ENCODE data around the gene MYO7A.

Gene MYO7A

DNA sequence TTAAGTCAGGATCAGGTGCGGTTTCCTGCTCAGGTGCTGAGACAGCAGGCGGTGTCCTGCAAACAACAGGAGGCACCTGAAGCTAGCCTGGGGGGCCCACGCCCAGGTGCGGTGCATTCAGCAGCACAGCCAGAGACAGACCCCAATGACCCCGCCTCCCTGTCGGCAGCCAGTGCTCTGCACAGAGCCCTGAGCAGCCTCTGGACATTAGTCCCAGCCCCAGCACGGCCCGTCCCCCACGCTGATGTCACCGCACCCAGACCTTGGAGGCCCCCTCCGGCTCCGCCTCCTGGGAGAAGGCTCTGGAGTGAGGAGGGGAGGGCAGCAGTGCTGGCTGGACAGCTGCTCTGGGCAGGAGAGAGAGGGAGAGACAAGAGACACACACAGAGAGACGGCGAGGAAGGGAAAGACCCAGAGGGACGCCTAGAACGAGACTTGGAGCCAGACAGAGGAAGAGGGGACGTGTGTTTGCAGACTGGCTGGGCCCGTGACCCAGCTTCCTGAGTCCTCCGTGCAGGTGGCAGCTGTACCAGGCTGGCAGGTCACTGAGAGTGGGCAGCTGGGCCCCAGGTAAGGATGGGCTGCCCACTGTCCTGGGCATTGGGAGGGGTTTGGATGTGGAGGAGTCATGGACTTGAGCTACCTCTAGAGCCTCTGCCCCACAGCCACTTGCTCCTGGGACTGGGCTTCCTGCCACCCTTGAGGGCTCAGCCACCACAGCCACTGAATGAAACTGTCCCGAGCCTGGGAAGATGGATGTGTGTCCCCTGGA, at the start of gene MYO7A:
TSS of gene MYO7A (plus strand) at position 327 of the 772 bp plus-strand sequence. CDS start 2,389 bp downstream, outside the sequence.
- DNase-seq = no peak

- DNase-seq = no peak
Measured at GRCh38 chr11:77079666-77080065, 48.4 kb upstream of the MYO7A start.

GRCh38 chr11:77080643-77081210, 47.3 kb upstream of the MYO7A start:
- no peak for DNase-seq

- no peak for DNase-seq
Measured at GRCh38 chr11:77081381-77081851, 46.6 kb upstream of the MYO7A start.

DNA sequence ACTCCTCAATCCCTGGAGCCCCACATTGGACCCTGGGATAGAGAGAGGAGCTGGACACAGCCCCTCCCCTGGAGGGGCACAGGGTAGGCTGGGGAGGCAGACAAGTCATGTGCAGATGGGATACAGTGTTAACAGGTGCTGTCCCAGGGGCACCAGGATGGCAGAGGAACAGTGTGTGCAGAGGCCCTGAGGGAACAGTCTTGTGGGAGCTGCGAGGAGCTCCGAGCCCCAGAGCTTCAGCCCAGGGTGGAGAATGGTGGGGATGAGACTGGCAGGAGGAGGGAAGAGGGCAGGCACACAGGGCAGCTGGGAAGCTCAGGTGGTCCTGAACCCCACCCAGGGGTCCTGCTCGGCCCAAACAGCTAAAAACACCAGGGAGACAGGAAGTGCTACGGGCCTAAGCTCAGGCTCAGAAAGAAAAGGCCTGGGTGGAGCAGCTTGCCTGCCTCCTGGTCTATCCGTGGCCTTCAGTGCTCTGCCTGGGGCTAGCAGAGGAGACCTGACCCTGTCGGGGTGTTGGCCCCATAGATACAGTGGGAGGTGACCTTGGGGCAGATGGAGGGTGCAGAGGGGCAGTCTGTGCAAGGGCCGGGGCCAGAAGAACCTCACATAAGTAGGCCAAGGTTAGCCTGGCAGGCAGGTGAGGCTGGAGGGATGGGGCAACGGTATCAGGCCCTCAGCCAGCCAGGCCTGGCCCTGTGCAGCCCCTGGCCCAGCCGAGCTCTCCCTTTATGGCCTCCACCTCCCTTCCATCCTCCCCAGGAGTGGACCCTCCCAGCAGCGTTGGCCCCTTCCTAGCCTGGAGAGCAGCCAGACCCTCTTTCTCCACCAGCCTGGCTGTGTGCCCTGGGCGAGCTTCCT, 45.8 kb upstream of the MYO7A start:
- peak; percentile 78 for DNase-seq

DNA sequence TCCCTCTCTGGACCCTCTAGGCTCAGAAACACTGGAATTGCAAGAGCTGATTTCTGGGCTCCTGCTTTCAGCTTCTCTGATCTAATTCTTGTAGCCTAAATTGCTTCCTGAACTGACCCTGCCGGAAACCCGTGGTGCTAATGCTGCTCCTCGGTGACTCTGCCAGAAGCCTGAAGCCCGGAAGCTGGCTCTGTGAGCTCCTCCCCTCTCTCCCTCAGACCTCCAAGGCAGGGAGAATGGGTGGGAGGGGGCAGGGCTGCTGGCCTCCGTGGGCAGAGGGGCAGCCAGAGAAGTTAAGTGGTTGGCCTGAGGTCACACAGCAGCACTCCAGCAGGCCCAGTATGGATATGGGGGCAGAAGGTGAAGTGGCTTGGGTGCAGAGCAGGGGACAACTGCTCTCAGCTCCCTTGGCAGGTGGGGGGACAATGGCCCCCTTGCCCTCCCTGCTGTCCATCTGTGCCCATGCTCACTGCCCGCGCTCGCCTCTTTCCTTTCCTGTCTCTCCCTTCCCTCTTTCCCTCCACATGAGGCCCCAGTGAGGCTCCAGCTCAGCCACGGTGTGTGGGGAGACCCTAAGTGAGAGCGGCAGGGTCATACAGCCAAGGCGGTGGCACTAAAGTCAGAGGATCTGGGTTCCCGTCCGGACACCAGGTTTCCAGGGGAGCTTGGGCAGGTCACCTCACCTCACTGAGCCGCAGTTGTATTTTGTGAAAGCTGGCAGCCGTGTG, 45.0 kb upstream of the MYO7A start:
- no peak for DNase-seq

GRCh38 chr11:77083566-77084245, 44.3 kb upstream of the MYO7A start:
- no peak for DNase-seq

DNA sequence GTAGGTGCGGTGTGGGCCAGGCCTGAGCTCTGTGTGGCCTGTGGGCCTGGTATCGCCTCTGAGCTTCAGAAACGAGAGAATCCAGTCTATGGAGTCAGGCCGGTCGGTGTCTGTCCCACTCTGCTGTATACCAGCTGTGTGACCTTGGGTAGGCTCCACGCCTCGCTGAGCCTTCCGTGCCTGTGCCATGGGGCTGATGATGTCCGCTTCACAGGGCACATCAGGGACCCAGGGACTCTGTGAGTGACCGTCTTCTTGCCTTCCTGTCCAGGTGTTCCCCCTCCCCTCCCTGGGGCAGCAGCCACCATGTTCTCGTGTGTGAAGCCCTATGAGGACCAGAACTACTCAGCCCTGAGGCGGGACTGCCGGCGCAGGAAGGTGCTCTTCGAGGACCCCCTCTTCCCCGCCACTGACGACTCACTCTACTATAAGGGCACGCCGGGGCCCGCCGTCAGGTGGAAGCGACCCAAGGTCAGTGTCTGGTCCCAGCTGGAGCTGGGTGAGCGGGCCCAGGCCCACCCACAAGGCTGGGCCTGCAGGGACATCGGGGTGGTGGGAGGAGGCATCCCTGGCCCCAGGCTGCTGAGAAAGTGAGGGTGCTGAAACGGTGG, 43.4 kb upstream of the MYO7A start:
- no peak for DNase-seq

GRCh38 chr11:77085652-77086051, 42.4 kb upstream of the MYO7A start:
- DNase-seq = no peak

DNA sequence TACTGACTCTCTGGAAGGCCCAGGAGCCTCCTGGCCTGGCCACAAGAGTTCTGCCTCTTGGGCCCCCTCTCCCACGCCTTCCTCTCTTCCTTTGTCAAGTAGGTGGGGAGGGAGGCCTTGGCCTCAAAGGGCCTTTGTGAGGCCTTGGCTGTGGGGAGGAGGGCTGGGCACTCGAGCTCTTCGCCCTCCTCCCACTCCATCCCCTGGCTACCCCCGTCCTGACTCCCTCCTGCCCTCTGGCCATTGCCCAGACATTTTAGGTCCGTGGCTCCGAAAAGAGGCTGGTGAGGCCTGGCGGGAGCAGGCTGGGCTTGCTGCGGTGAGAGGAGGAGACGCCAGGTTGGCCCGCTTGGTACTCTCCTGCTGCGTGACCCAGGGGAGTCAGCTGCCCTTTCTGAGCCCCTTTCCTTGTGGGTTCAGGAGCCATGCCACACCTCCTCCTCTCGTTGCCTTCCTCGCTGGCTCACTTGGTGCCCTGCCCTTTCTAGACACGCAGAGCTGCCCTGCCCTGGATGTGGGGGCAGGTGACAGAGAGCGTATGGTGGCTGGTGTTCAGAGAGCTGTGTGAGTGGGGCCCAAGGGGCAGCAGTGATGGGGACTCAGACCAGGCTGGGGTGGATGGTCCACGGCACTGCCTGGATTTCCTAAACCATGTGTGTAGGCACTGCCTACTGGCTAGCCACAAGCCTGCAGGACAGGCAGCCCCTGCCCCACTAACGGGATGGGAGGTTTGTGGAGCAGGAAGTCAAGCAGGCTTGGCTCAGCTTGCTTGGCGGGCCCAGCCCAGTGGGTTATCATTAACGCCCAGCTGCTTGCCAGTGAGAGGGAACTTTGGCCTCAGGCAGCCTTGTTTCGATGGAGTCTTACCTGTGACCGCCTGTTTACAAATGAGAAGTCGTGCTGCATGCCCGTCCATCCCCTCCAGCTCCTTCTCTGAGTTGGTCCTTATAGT, 41.2 kb upstream of the MYO7A start:
- no peak for DNase-seq

DNA sequence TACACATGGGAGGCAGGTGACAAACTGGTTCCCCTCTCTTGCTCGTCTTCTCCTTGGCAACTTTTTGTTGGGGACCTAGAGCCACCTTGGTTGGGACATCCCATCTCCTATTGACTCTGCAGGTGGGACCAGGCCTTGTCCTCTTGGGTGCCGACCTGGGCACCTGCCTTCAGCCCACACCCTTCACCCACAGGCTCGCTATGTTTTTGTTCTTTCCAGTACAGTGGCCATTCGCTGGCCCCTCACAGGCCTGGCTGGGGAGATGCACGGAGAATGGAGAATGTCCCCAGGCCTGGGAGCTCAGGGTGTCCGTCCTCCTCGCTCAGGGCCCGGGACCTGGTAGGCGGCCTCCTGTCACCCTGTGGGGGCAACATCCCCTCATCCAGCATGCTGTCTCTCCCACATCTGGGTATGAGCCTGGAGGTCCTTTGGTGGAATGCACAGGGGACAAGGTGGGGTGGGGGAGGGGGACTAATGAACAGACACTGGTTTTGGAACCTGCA, 40.3 kb upstream of the MYO7A start:
- DNase-seq = no peak

GRCh38 chr11:77088236-77089003, 39.6 kb upstream of the MYO7A start:
- DNase-seq = no peak

DNA sequence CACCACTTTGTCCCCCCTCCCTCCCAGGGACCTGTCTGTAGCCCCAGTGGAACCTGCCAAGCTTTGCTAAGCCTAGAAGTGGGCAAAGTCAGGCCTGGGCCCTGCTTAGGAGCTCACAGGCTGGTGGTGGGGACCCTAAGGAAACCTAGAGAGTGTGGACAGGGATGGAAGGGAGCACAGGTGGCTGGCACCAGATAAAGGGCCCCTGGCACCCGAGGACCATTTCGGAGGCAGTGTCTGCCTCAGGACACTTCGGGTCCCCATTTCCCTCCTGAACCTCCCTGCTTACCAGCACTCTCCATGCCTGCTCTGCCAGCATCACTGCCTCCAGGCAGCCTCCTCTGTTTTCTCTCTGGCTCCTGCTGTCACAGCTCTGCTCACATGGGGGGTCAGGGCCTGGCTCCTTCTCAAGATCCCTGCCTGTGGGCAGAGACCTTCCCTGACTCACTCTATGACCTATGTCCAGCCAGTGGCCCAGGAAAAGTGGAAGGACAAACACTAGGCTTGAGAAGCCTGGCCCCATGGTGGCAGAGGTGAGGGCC, 39.0 kb upstream of the MYO7A start:
- no peak for DNase-seq

DNA sequence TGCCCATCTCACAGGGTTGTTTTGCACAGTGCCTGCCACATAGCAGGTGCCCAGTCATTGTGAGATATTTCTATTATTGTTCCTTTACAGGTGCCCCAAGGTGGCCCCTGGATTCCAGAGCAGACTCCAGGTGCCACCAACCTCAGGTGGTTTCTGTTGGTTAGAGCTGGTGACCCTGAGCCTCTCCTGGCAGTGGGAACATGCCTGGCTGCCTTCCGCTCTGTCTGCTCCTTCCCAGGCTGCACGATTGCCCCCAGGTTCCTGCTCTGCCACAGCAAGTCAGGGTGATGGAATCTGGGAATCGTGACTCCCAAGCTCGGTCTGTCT, 38.0 kb upstream of the MYO7A start:
- DNase-seq = no peak

DNA sequence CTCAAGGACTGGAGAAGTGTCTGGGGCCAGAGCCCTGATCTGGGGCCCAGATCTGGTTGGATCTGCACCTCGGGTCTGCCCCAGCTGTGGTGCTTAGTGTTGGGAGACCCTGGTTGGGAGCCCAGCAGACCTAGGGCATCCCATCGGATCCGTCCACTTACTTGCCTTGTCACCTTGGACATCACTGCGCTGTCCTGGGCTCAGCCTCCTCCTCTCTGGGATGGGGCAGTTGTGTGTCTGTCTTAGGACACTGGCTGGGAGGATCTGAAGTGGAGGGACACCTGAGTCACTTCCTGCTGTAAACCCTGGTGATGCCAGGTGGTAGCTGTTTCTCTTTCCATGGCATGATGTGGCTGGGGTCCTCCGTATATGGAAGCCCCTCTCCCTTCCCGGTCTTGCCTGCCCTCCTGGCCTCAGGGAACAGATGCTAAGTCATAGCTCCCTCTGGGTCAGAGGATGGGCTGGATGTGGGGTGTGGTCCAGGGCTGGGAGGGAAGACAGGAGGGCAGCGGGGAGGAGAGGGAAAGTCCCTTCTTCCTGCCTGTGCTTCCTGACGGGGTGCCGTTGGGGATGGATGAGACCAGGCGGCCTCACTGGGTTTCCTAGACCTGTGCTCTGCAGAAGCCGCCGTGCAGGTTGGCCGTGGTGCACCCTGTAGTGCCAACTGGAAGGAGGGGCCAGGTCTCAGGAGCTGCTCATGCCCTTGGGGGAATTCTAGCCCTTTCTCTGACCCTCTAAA, 37.5 kb upstream of the MYO7A start:
- no peak for DNase-seq

GRCh38 chr11:77091146-77091940, 36.7 kb upstream of the MYO7A start:
- peak; percentile 55 for DNase-seq

DNA sequence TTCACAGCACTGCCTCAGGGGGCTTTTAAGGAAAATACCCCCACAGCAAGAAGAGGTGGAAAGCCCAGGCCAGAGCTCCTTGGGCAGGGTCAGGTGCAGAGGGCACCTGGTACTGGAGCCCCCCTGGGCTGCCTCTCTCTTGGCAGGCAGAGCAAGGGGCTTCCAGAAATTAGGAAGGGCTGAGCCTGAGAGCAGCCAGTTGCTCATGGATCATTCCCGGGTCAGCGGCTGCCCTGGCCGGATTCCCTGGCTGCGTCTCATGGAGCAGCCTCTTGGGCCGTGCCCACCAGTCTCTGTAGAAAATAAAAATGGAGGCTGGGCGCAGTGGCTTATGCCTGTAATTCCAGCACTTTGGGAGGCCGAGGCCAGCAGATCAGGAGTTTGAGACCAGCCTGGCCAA, 35.7 kb upstream of the MYO7A start:
- DNase-seq = no peak

Measured in NCI-H2171 treated with DMSO at 0.1 percent for 48 hours (cell line).